Stimulated activated CD8-positive, alpha-beta memory T cell treated with anti-CD3 and anti-CD28 coated beads, Interleukin-2, amount 100 ng/mL, for 48 hours (primary cell): ENCODE measurements around the gene PRMT7.

ENCODE experiments used
- DNase-seq, 2 donors: peaks; one replicate each; pipeline ENCODE4 v3.0.0-alpha.2; 2020; ENCODE audit warnings: low read depth in 2 of 2

PRMT7 gene

DNA sequence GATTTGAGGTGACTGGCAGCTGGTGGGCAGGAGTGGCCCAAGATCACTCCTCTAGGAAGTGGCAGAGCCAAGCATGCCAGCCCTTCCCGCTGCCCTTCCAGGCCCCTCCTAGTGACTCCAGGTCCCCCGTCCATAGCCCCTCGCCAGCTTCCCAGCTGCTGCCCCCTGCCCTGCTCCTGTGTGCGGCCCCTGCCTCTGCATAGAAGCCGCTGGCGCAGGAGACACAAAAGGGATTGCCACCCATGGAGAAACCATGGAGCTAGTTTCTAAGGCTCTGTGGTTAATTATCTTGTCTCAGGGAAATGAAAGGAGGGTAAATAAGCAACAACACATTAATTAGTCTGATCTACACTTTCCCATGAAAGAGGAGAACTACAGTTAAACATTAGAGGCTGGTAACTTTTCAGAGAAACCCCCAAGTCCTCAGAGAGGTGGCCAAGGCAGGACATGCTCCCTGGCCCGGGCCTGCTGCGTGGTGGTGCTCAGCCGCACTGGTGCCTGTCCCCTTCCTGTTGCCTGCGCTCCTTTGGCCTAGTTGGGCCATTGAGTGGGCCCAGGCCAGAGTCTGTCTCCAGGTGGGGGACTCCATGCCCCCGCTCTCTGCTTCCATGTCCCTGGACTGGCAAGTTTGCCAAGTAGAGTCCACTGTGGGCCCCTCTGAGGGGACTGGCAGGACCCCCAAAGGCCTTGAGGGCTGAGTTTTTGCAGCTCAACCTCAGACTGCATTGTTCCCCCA lies 65.2 kb downstream of the PRMT7 start:
- no peak for DNase-seq

DNA sequence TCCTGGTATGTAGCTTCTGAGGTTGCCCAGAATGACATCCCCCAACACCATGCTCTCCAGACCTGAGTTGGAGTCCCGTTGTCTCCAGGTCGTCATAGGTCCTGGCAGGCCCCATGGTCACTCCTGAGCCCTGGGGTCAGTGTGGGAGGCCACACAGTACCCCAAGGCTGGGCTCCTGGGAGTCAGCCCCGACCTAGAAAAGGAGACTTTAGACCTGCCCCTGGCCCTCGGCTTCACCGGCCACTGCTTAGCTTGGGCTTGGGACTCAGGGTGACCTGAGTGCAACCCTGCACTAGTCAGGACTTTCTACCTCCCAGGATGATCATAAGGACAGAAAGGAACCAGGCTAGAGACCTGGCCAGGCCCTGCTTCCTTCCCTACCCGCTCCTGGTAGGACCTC lies 65.8 kb downstream of the PRMT7 start:
- DNase-seq = no peak

DNA sequence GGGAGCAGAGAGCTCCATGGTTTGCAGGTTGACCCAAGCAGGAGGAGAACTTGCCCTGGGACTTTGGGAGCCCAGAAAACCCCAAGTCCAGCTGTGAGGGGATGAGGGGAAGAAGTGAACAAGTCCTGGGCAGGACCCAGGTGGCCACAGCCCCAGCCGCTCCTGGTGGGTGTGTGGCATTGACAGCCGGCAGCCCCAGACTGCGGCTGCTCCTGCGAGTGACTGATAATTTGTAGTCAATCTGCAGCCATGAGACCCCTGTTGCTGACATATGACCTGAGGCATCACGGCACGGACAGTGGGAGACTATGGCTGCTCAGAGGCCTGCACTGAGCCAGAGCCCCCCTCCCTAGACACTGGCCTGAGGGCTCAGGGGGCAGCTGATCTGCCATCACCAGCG lies 66.4 kb downstream of the PRMT7 start:
- no peak for DNase-seq

DNA sequence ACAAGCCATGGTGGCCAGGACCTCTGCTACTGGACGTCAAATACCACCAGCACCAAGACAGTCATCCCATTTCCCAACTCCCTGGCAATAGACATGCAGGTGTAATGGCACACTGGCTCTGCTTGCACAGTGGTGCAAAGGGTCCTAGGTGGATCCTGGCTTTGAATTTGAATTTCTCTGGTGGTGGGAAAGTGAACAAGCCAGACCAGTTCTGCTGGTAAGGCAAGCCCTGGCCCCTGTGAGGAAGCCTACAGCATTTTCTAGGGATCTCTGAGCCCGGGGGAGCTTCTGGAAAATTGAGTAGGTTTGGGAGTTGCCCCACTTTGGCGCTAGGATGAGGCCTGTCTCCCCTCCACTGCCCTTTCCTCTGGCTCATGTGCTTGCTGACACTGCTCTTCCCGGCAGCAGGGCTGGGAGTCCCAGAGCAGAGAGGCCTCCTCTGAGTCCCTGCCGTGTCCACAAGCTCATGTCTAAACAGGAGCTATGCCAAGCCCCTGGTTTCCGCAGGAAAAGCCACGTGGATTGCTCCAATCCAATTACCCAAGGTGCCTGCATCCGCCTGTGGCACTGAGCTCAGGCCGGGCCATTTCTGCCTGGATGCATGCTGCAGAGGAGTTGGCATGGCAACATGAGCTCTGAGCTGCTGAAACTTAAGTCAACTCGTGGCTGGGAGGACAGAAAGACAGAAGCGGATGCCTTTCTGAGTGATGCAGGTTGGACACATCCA lies 67.0 kb downstream of the PRMT7 start:
- DNase-seq = no peak

DNA sequence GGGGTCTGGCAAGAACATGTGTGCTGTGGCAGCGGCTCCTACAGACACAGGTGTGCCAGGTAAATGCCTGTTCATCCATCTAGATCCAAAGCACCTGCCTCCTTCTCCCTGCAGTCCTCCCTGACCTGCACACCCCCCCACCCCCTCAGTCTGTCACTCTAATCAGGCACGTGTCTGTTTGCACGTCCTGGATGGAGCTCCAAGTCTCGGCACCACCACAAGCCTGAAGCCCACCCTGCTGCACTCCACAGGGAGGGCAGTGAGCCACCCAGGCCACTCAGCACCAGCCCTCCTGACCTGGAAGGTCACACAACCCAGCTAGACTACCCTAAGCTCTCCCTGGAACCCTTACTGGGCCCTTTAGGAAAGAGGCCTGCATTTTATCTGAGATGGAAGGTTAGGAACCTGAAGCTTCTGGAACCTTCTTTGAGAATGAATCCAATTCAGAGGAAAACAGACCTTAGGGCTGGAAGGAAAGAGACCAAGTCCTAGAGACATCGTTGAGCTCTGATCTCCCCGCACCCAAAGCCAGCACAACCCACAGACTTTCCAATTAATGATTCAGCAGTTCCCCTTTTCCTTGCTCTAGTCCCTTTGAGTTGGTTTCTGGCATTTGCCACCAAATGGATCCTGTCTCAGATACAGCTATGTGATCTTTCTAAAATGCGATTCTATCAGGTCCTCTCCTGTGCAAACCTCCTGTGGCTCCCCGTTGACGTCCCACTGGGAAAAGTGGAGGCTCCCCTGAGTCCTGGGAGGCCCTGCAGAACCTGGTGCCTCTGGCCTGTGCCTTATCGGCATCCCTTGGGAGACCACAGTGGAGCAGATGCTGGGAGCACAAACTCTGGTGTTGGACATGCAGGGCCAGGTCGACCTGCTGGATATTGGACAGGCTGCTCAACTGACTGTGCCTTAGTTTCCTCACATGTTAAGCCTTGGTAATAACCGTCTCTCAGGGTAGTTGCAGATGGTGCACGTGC lies 67.9 kb downstream of the PRMT7 start:
- DNase-seq = no peak

DNA sequence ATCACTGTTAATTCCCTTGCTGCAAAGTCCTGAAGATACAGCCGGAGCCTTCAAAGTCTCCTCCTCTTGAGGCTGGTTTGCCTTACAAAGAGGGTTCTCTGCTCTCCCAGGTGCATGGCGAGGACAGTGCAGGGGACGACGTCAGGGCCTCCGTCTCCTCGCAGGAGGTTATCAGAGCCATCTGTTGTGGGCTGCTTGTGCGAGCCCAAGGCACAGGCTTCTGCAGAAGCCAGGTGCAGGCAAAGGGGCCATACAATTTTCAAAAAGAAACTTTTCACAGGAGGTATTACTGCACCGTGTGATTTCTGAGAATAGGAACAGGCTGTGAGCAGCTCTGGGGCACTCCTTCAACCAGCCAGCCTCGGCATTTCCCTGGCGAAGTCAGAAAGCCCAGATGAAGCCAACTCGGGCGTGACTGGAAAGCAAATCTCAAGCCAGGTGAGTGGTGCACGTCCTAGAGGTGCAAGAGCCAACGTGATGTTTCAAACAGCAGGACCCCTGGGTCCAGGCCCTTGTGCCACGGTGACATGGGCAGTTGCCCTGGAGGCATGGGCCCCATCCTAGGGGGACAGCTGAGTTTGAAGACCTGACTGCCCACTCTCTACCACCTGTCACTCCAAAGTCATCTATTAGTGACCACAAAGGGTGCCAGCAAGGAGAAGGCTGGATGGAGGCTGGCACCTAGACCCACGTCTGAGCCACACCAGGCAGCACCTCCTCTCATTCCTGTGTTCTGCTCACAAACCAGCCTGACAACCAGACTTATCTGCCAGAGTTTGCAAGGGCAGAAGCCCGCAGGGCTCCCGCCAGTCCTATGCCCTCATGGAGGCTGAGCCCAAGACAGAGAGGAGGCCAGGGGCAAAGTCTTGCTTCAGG lies 68.9 kb downstream of the PRMT7 start:
- no peak for DNase-seq

DNA sequence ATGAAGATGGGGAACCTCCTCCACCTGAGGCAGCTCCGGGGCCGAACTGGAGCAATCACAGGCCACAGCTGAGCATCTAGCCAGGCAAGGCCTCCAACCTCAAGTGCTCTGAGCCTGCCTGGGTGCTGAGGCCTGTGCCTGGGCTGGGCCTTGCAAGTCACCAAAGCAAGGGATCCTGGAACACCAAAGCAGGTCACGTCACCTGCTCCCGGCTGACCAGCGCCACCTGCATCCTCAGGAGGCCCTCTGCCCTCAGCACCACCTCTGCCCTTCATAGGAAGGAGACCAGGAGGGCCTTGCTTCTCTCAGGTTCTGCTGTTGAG lies 69.5 kb downstream of the PRMT7 start:
- no peak for DNase-seq

DNA sequence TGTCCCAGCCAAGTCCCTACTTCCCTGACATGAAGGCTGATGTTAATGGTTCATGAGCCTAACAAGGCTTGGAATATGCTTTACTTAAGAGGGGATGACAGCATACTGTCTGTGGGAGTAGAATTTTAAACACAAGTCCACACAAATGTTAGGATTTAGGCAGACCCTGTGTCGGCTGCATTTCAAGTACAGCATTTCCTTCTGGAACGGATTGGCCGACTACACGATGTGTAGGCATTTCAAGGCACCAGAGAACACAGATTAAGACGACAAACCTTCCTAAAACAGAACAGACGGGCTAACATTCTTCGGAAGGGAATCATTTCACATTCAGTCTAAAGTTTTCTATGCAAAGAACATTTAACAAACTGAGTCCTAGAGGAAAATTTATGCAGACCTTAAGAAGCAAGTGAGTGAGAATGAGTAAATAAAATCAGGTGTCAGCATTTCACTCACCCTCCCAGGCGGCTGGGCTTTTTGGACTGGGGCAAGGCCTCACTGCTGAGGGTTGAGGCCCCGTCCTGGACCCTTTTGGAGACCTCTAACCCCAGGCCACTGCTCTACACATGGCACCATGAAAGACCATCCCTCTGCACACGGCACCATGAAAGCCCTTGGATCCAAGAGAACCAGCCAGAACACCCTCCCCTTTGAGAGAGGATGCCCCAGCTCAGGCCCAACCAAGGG lies 70.0 kb downstream of the PRMT7 start:
- DNase-seq = no peak

DNA sequence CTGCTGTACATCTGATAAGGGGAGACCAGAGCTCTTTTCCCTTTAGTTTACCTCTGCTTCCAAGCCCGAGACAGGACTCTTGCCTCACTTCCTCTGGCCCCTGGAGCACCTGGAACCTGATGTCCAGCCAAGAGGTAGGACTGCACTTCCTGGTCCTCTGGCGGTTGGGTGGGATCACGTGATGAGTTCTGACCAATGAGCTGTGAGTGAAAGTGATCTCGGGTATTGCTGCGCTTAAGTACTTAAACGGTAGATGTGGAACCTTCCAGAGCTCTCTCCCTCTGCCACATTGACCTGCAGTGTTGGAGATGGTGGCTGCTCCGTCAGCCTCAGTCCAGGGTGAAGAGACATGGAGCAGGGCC lies 70.5 kb downstream of the PRMT7 start:
- no peak for DNase-seq

DNA sequence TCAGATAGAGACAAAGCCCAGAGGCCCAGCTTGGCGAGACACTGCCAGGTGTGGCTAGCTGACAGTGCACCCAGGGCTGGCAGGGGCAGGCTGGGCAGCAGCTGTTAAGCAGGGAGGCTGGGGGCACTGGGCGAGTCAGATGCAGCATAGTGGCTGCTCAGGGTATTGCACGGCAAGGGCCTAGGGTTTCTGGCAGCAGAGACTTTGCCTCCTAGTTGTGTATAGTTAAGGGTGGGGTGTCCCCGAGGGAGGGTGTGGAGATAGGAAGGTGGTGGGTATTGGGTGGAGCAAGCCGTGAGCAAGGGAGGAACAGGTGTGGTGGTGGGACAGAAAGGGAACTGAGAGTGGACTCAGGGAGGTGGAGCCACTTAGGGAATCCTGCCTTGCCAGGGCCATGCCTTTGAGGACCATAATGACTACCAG lies 71.5 kb downstream of the PRMT7 start:
- no peak for DNase-seq

DNA sequence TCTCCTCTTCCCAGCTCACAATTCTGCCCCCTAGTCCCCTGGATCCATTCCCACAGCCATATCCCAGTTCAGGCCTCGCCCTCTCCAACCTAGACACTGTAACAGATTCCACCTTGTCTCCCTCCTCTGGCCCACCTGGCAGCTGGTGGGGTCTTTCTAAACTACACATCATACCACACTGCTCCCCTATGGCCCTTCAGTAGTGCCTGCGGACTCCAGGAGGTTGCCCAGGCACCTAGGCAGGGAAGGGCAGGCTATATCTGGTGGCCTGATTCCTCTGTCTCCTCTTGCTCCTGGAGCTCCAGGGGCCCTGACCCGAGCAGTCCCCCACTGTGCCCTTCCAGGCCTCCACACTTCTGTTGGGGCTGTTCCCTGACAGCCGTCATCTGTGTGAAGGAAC lies 73.0 kb downstream of the PRMT7 start:
- DNase-seq = no peak

DNA sequence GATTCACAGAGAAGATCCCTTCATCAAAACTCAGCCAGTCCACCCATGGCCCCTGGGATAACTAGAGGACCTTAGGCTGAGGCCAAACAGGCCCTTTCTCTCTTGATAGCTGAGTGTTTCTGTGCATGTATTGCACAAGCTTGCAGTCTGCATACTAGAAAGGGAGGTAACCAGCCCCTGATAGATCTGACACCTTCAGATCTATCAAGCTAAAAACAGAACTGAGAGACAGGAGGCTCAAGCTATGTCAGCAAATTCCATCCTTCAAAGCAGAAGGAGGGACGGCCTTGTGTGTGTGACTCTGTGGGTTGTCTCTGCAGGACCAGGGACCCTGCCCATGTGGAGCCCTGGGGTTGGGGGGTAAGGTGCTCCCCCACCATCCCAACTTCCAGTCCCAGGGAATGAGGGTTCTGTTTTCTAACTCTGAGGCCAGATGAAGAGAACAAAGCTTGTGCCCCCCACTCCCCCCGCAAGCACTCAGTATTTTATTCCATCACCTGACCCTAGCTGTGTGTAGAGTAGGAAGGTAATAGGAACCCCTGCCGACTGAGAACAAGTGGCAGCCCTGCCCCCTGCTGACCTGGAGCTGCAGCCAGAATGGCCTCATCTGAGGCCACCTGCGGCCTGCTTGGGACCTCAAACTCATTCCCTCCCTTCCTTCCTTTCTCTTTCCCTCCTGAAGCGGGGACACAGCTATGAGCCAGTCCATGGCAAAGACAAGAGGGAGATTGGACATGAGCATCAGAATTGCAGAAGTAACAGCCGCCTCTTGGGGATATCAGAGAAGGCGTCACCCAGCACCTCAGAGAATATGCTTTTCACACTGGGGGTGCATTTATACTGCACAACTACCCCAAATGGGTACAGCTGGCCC lies 73.7 kb downstream of the PRMT7 start:
- no peak for DNase-seq

DNA sequence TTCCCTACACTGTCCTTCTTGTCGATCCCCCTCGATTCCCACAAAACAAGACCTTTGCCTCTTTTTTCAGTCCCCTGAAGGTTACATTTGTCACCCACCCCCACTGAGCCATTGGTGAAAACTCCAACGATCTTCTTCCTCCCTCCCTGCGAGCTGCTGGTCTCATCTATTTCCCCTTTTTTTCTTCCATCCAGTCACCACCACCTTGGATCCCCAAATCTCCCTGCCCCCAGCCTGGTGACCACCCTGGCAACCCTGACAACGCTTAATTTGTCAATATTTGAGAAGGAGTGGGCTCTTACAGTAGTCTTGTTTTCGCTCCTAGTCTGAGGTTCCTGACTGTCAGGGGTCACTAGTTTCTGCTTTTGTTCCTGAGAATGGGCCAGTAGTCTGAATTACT lies 74.6 kb downstream of the PRMT7 start:
- DNase-seq = no peak

DNA sequence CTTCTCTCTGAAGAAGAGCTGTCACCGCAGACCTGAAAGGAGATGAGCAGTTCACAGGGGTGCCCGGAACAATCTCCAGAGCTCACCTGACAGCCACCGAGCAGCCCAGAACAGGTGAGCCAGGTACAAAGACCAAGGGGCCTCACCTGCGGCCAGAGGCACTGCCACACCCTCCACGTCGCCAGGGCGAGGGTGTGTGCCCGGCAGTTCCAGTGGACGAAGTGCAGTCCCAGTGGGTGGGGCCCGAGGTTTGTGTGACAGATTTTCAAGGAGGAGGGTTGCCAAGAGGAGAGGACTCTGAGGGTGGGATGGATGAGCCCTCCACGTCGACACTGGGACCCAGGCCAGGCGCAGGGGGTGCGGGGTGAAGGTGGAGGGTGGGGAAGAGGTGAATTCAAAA lies 75.8 kb downstream of the PRMT7 start:
- no peak for DNase-seq

DNA sequence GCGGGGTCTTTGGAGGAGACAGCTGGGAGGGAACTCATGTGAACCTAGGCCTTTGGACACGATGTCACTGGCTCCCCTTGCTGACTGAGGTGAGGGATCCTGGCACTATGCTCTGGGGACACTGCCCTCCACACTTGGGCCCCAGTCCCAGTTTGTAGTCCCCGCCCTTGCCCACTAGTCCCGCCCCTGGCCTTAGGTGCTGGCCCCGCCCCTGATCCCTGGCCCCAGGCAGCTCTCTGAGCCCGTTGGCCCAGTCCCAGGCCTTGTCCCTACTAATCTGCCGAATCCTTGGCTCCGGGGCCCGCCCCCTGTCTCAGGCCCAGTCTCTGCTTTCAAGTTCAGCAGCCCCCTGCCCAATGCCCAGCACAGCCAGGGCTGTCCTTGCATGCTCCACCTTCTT lies 76.5 kb downstream of the PRMT7 start:
- DNase-seq = no peak

DNA sequence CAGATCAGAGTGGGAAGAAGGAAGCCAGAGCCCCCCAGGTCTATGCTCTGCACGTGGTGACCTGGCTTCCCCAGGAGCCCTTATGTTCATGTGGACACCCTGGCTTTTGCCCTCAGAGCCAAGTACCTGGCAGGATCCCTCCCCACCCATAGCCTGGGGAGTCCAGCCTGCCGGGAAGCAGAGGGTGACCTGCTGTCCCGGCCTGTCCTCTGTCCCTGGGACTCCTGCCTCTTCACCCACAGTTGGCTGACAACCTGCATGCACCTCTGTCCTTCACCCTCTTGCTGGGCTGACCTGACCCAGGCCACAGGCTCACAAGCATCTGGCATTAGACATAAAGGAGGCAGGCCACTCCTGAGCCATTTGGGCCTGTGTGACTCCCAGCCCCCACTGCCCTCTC lies 77.3 kb downstream of the PRMT7 start:
- DNase-seq = no peak

DNA sequence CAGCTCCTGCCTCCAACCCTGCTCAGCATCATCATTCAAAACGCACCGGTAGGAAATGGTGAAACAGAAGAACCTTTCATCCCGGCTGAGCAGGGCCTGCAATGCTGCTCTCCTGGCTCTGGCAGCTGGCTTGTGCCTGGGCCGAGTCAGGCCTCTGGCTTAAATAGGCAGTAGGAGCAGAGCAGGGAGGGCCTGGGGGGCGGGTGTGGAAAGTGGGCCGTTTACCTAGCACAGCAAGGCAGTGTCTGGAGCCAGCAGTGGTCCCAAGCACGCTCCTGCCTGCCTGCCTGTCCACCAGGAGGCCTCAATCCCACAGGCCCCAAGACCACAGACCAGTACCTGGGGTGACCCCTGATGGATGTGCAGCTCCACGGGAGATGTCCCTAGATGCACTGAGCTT lies 78.2 kb downstream of the PRMT7 start:
- no peak for DNase-seq

DNA sequence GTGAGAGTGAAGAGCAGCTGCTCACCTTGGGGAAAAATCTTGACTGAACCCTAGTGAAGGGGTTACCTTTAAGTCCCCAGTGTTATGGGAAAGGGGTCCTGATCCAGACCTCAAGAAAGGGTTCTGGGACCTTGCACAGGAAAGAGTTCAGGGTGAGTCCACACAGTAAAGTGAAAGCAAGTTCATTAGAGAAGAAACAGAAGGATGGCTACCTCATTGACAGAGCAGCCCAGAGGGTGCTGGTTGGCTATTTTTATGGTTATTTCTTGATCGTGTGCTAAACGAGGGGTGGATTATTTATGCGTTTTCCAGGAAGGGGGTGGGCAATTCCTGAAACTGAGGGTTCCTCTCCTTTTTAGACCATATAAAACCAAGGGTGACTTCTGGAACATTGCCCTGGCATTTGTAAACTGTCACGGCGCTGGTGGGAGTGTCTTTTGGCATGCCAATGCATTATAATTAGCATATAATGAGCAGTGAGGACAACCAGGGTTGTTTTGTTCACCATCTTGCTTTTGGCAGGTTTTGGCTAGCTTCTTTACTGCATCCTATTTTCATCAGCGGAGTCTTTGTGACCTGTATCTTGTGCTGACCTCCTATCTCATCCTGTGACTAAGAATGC lies 79.0 kb downstream of the PRMT7 start:
- no peak for DNase-seq

DNA sequence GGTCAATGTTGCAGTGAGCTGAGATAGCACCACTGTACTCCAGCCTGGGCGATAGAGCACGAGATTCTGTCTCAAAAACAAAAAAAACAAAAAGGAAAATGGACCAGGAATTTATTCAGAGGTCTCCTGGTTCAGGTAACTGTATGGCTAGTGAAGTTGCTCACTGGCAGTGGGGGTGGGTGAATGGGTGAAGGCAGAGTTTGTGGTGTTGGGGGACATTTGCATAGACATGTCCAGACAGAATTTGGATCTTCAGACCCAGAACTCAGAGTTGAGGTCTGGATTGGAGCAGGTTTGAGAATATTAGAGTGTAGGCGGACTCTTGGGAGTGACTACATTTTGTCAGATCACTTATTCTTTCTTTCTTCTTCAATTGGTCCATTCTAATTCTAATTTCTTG lies 82.5 kb downstream of the PRMT7 start:
- DNase-seq = no peak
